GM12864 (cell line): ENCODE data around the gene PPFIA4.

Source experiments
- DNase-seq: peaks from one replicate; pipeline ENCODE4 v3.0.0-alpha.2; 2011; ENCODE audit warnings: low read depth
- H3K4me3 ChIP-seq: 2 replicates; pipeline ENCODE4 v1.5.1; 2011; ENCODE audit warnings: mild to moderate bottlenecking, low read depth, low read length, control low read depth
- TF ChIP-seq, protein P1 (sequence below): IDR thresholded peaks from 2 replicates; pipeline ENCODE4 v1.5.1; 2011; ENCODE audit warnings: low read depth, mild to moderate bottlenecking, moderate library complexity, low read length, control low read depth, inconsistent platforms; ENCODE audit errors: missing control alignments

The PPFIA4 gene

GRCh38 chr1:203069030-203069747 lies 42.9 kb downstream of the PPFIA4 start:
- TF ChIP-seq, protein P1, sequence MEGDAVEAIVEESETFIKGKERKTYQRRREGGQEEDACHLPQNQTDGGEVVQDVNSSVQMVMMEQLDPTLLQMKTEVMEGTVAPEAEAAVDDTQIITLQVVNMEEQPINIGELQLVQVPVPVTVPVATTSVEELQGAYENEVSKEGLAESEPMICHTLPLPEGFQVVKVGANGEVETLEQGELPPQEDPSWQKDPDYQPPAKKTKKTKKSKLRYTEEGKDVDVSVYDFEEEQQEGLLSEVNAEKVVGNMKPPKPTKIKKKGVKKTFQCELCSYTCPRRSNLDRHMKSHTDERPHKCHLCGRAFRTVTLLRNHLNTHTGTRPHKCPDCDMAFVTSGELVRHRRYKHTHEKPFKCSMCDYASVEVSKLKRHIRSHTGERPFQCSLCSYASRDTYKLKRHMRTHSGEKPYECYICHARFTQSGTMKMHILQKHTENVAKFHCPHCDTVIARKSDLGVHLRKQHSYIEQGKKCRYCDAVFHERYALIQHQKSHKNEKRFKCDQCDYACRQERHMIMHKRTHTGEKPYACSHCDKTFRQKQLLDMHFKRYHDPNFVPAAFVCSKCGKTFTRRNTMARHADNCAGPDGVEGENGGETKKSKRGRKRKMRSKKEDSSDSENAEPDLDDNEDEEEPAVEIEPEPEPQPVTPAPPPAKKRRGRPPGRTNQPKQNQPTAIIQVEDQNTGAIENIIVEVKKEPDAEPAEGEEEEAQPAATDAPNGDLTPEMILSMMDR: no peak
- DNase-seq: no peak

DNA sequence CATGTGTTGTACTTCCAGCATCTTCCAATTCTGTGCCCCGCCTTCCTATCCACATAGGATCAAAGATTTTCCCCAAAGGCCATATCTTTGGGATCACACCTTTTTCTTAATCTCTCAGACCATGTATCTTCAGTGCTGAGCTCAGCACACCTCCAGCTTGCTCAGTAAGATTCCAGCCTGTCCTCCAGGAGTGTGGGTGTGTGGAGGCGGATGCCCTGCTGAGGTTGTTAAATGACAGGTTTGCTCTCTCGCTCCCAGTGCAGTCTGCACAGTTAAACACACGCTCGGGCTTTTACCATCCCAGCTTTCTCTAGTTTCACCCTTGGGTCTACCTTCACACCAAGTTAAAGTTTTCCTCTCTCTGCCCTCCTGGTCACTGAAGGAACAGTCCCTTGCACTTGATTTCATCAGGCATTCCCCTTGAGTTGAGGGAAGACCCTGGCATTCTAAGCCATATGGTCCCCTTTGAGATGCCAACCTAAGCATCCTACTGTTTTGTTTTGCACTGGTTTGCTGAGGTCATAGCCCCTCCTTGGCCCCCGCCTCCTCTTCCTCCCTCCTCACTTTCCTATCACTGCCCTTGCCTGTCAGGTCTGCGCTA lies 45.8 kb downstream of the PPFIA4 start:
- no peak overlapping the region for H3K4me3 ChIP-seq
- no peak for DNase-seq
- TF ChIP-seq, protein P1: no peak

More at GRCh38 chr1:203069030-203069747, 42.9 kb downstream of the PPFIA4 start:
- no peak overlapping the region for H3K4me3 ChIP-seq

DNA sequence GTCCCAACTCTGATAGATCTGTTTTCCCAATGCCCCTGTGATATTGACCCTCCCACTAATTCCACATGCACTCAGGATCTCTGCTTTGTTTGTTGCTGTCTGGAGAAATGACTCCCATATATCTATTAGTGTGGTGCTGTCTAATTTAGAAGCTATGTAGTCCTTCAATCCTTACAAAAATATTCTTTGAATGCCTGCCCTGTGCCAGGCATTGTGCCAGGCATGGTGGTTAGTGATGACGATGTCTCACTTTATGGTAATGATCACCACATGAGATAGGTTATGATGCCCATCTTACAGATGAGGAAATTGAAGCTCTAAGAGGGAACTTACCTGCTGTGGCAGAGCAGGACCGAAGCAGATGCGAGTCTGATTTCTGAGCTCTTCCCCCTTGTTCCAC lies 46.6 kb downstream of the PPFIA4 start:
- DNase-seq: no peak
- no peak overlapping the region for H3K4me3 ChIP-seq
- TF ChIP-seq, protein P1: no peak

DNA sequence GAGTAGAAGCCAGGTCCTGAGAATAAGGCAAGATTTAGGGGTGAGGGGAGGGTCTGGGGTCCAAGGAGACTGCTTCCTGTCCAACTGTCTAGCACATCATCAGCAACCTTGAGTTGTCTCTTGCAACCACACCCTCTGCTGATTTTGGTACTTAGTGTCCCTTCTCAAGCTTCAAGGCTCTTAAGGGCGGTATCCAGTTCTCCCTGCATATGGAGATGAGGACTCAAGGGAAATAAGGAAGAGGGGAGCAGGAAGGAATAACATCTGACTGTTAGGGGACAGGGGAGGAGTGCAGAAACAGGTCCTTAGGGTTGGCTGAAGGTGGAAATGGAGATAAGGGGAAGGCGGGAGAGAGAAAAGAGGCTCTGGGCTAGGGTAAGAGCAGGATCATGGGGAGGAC lies 47.2 kb downstream of the PPFIA4 start:
- no peak for DNase-seq
- H3K4me3 ChIP-seq: no peak overlapping the region
- TF ChIP-seq, protein P1: no peak

- H3K4me3 ChIP-seq: no peak overlapping the region
- TF ChIP-seq, protein P1: no peak
- DNase-seq: no peak
These were observed 48.3 kb downstream of the PPFIA4 start for GRCh38 chr1:203074610-203075009.

- TF ChIP-seq, protein P1: no peak
- no peak for DNase-seq
- no peak overlapping the region for H3K4me3 ChIP-seq
These were observed 49.1 kb downstream of the PPFIA4 start for GRCh38 chr1:203075236-203076030.
